NCI-H748 treated with DMSO at 0.1 percent for 48 hours (cell line): ENCODE results near the gene FAM53B.

Experiments
- DNase-seq: peaks from one replicate; lab custom pipeline; 2025; lab: John Stamatoyannopoulos, UW

Gene FAM53B

GRCh38 chr10:124578231-124579010 lies 165.8 kb downstream of the FAM53B start:
- no peak for DNase-seq

GRCh38 chr10:124577651-124578050 lies 166.5 kb downstream of the FAM53B start:
- DNase-seq, result no peak

- DNase-seq, result no peak
Measured at GRCh38 chr10:124576526-124577420, 167.4 kb downstream of the FAM53B start.

GRCh38 chr10:124575107-124576035 lies 168.8 kb downstream of the FAM53B start:
- DNase-seq, result no peak

GRCh38 chr10:124574456-124575070 lies 169.6 kb downstream of the FAM53B start:
- no peak for DNase-seq

- DNase-seq, result no peak
Measured at GRCh38 chr10:124573726-124574455, 170.3 kb downstream of the FAM53B start.

GRCh38 chr10:124572751-124573150 lies 171.4 kb downstream of the FAM53B start:
- DNase-seq, result no peak

- DNase-seq, result no peak
Measured at GRCh38 chr10:124570646-124571045, 173.5 kb downstream of the FAM53B start.

- DNase-seq, result no peak
Measured at GRCh38 chr10:124569623-124570470, 174.3 kb downstream of the FAM53B start.
